WTC11 (cell line): ENCODE measurements around the gene ZNF593. TPM values are rescaled to one million over a fixed set of nuclear protein-coding genes. Genes with fewer than 3 reads are reported as not detected.
A peak's percentile ranks its signal among the peaks of the same experiment; 100 is the strongest.

Experiments
- ATAC-seq: fragments of 200-7000 bp; cut with Tn5 transposase; 2 replicates; pipeline ENCODE4 v1.10.0; 2021; ENCODE audit warnings: mild to moderate bottlenecking, moderate library complexity
- CTCF ChIA-PET: fragments of 300-600 bp; sonication (Branson Sonifier 250); formaldehyde crosslinking; loops from one replicate; lab custom pipeline; 2021; ENCODE audit warnings: antibody characterized with exemption; lab: Charles Lee
- POLR2A ChIA-PET: fragments of 350-600 bp; sonication (Branson Sonifier 250); formaldehyde crosslinking; loops from one replicate; lab custom pipeline; 2021; ENCODE audit warnings: antibody characterized with exemption; lab: Charles Lee
- DNase-seq: peaks from one replicate; pipeline ENCODE4 v3.0.0; 2021; ENCODE audit warnings: low spot score
- H3K27ac Mint-ChIP-seq: 2 replicates; pipeline ENCODE4 v1.8.0; 2021; ENCODE audit warnings: mixed read lengths
- H3K27me3 Mint-ChIP-seq: 2 replicates; pipeline ENCODE4 v1.8.0; 2021; ENCODE audit warnings: low read depth, mild to moderate bottlenecking, moderate library complexity, mixed read lengths
- H3K36me3 Mint-ChIP-seq: 2 replicates; pipeline ENCODE4 v1.8.0; 2021; ENCODE audit warnings: mixed read lengths
- H3K4me1 Mint-ChIP-seq: 2 replicates; pipeline ENCODE4 v1.8.0; 2022; ENCODE audit warnings: mixed read lengths
- H3K4me3 Mint-ChIP-seq: 2 replicates; pipeline ENCODE4 v1.8.0; 2021; ENCODE audit warnings: mild to moderate bottlenecking, moderate library complexity, mixed read lengths
- H3K9me3 Mint-ChIP-seq: 2 replicates; pipeline ENCODE4 v1.8.0; 2021; ENCODE audit warnings: mixed read lengths
- EMX1 ChIP-seq: fragments of 250-450 bp; sonication (Bioruptor Pico); IDR thresholded peaks from 2 replicates; pipeline ENCODE4 v1.8.0; 2021; ENCODE audit warnings: mild to moderate bottlenecking
- FOXP1 ChIP-seq: sonication (generic); formaldehyde crosslinking; IDR thresholded peaks from 2 replicates; pipeline ENCODE4 v1.8.0; 2022; ENCODE audit warnings: missing genetic modification reagents, mild to moderate bottlenecking, moderate library complexity, borderline replicate concordance
- GABPB1 ChIP-seq: sonication (generic); formaldehyde crosslinking; IDR thresholded peaks from 2 replicates; pipeline ENCODE4 v1.8.1; 2023; ENCODE audit warnings: mild to moderate bottlenecking, missing genetic modification reagents
- GRHL2 ChIP-seq: fragments of 250-450 bp; sonication (Bioruptor Pico); IDR thresholded peaks from 2 replicates; pipeline ENCODE4 v1.8.0; 2022; ENCODE audit warnings: mild to moderate bottlenecking, moderate library complexity; ENCODE audit not compliant: insufficient replicate concordance, severe bottlenecking
- KAT7 ChIP-seq: sonication (generic); formaldehyde crosslinking; IDR thresholded peaks from 2 replicates; pipeline ENCODE4 v1.8.1; 2023; ENCODE audit warnings: missing genetic modification reagents, mild to moderate bottlenecking, borderline replicate concordance
- NFATC4 ChIP-seq: fragments of 250-450 bp; sonication (Bioruptor Pico); IDR thresholded peaks from 2 replicates; pipeline ENCODE4 v1.9.0; 2021; ENCODE audit warnings: mild to moderate bottlenecking
- NFE2L1 ChIP-seq: sonication (generic); formaldehyde crosslinking; IDR thresholded peaks from 2 replicates; pipeline ENCODE4 v1.8.1; 2023; ENCODE audit warnings: missing genetic modification reagents
- NFYB ChIP-seq: sonication (generic); formaldehyde crosslinking; conservative IDR thresholded peaks from 2 replicates; pipeline ENCODE4 v1.8.0; 2022; ENCODE audit warnings: low read depth, missing genetic modification reagents
- RELA ChIP-seq: sonication (generic); formaldehyde crosslinking; IDR thresholded peaks from 2 replicates; pipeline ENCODE4 v1.8.1; 2022; ENCODE audit warnings: missing genetic modification reagents, mild to moderate bottlenecking, borderline replicate concordance
- ZNF219 ChIP-seq: sonication (generic); formaldehyde crosslinking; IDR thresholded peaks from 2 replicates; pipeline ENCODE4 v1.8.0; 2023; ENCODE audit warnings: missing genetic modification reagents, mild to moderate bottlenecking, borderline replicate concordance
- ZNF423 ChIP-seq: fragments of 250-450 bp; sonication (Bioruptor Pico); IDR thresholded peaks from 2 replicates; pipeline ENCODE4 v2.1.2; 2022; ENCODE audit warnings: mild to moderate bottlenecking, moderate library complexity
- total RNA-seq: library from RNA; stranded (reverse); gene quantifications from 3 replicates; pipeline ENCODE4 v1.2.3, GENCODE V29; 2021
- TF ChIP-seq, protein P1 (sequence below): sonication (generic); formaldehyde crosslinking; IDR thresholded peaks from 2 replicates; pipeline ENCODE4 v1.8.0; 2022; ENCODE audit warnings: mild to moderate bottlenecking, missing genetic modification reagents
- TF ChIP-seq, protein P2 (sequence below): sonication (generic); formaldehyde crosslinking; conservative IDR thresholded peaks from 2 replicates; pipeline ENCODE4 v1.8.1; 2022; ENCODE audit warnings: mild to moderate bottlenecking, missing genetic modification reagents
- TF ChIP-seq, protein P3 (sequence below): fragments of 200-600 bp; IDR thresholded peaks from 2 replicates; pipeline ENCODE4 v1.8.0; 2022; ENCODE audit warnings: antibody characterized with exemption
- TF ChIP-seq, protein P4 (sequence below): sonication (generic); formaldehyde crosslinking; IDR thresholded peaks from 2 replicates; pipeline ENCODE4 v1.8.1; 2023; ENCODE audit warnings: mild to moderate bottlenecking, missing genetic modification reagents, borderline replicate concordance
- TF ChIP-seq, protein P5 (sequence below): sonication (generic); formaldehyde crosslinking; IDR thresholded peaks from 2 replicates; pipeline ENCODE4 v1.8.1; 2022; ENCODE audit warnings: mild to moderate bottlenecking, moderate library complexity, missing genetic modification reagents
- TF ChIP-seq, protein P6 (sequence below): sonication (generic); formaldehyde crosslinking; IDR thresholded peaks from 2 replicates; pipeline ENCODE4 v1.8.0; 2022; ENCODE audit warnings: mild to moderate bottlenecking, missing genetic modification reagents
- TF ChIP-seq, protein P7 (sequence below): sonication (generic); formaldehyde crosslinking; IDR thresholded peaks from 2 replicates; pipeline ENCODE4 v1.8.1; 2023; ENCODE audit warnings: mild to moderate bottlenecking, missing genetic modification reagents
- TF ChIP-seq, protein P8 (sequence below): sonication (generic); formaldehyde crosslinking; IDR thresholded peaks from 2 replicates; pipeline ENCODE4 v1.8.0; 2023; ENCODE audit warnings: mild to moderate bottlenecking, missing genetic modification reagents

The ZNF593 gene
- total RNA-seq, 1 experiment from 2014 or later: 49.1 TPM

DNA sequence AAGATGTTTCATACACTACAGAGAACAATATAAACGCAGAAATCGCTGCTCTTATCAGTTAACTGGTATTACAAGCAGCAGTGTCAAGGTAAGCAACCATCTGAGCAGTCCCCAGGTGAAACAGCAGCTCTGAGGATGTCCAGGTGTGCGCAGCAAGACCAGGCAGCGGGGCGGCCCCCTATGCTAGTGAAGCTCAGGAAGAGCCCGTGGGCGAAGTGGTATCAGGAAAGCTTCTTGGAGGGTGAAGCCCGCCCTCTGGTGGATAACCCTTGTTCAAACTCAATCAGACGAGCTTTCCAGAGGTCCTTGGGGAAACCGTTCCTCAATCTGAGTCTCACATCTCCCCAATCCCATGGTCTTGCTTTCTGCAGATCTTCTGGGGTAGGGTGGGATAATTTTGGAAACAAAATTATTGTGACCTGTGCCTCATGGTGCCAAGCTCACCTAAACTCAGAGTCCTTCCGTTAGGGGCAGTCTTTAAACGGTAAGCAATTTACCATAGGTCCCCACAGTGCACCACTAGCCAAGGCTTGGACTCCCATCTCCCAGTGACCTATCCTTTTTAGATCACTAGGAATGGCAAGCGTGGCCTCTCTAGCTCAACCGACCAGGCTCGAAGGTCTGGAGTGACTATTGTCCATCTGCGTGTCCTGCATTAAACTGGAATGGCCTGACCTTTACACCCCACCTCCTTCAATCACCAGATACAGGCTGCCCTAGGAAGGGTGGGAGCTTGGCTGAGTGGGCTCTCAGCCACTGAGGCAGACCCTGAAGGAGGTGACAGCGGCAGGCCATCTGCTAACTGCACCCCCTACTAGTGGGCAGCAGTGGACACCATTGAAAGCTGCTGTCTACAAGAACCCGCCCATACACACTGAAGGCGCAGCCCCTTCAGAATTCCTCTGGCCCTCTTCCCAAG lies 24.4 kb upstream of the ZNF593 start:
- Mint-ChIP-seq H3K4me1 (no peaks in the 10 kb centered on the region), H3K27me3 (peaks cover 58% of the 10 kb centered on the region), H3K9me3 (no peaks in the 10 kb centered on the region), H3K36me3 (no peaks in the 10 kb centered on the region), H3K27ac (no peak overlapping the region), H3K4me3 (no peak overlapping the region)
- DNase-seq (peak; percentile 86), ATAC-seq (peak; percentile 97)
- ChIA-PET CTCF (interaction anchor here (0.6 to 4.9 kb wide), 60 partner anchors 10 to 272 kb away, joined by 3 to 136 read pairs (median 4); partner anchors contain the start of genes C1orf232, CATSPER4, CEP85 and CNKSR1), POLR2A (interaction anchor here (0.6 to 1.4 kb wide), 3 partner anchors 10 to 40 kb away, joined by 3 read pairs; no protein-coding TSS in a partner anchor)
- TF ChIP-seq FOXP1 (no peak), GRHL2 (no peak), ZNF423 (CRISPR knock-in tag) (peak; percentile 75), GABPB1 (CRISPR knock-in tag) (no peak), KAT7 (CRISPR knock-in tag) (no peak), ZNF219 (CRISPR knock-in tag) (no peak)
- TF ChIP-seq, protein P1, sequence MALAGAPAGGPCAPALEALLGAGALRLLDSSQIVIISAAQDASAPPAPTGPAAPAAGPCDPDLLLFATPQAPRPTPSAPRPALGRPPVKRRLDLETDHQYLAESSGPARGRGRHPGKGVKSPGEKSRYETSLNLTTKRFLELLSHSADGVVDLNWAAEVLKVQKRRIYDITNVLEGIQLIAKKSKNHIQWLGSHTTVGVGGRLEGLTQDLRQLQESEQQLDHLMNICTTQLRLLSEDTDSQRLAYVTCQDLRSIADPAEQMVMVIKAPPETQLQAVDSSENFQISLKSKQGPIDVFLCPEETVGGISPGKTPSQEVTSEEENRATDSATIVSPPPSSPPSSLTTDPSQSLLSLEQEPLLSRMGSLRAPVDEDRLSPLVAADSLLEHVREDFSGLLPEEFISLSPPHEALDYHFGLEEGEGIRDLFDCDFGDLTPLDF (CRISPR knock-in tag): no peak
- TF ChIP-seq, protein P2, sequence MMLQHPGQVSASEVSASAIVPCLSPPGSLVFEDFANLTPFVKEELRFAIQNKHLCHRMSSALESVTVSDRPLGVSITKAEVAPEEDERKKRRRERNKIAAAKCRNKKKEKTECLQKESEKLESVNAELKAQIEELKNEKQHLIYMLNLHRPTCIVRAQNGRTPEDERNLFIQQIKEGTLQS (CRISPR knock-in tag): no peak
- TF ChIP-seq, protein P3, sequence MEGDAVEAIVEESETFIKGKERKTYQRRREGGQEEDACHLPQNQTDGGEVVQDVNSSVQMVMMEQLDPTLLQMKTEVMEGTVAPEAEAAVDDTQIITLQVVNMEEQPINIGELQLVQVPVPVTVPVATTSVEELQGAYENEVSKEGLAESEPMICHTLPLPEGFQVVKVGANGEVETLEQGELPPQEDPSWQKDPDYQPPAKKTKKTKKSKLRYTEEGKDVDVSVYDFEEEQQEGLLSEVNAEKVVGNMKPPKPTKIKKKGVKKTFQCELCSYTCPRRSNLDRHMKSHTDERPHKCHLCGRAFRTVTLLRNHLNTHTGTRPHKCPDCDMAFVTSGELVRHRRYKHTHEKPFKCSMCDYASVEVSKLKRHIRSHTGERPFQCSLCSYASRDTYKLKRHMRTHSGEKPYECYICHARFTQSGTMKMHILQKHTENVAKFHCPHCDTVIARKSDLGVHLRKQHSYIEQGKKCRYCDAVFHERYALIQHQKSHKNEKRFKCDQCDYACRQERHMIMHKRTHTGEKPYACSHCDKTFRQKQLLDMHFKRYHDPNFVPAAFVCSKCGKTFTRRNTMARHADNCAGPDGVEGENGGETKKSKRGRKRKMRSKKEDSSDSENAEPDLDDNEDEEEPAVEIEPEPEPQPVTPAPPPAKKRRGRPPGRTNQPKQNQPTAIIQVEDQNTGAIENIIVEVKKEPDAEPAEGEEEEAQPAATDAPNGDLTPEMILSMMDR: peak; percentile 58
- TF ChIP-seq, protein P4, sequence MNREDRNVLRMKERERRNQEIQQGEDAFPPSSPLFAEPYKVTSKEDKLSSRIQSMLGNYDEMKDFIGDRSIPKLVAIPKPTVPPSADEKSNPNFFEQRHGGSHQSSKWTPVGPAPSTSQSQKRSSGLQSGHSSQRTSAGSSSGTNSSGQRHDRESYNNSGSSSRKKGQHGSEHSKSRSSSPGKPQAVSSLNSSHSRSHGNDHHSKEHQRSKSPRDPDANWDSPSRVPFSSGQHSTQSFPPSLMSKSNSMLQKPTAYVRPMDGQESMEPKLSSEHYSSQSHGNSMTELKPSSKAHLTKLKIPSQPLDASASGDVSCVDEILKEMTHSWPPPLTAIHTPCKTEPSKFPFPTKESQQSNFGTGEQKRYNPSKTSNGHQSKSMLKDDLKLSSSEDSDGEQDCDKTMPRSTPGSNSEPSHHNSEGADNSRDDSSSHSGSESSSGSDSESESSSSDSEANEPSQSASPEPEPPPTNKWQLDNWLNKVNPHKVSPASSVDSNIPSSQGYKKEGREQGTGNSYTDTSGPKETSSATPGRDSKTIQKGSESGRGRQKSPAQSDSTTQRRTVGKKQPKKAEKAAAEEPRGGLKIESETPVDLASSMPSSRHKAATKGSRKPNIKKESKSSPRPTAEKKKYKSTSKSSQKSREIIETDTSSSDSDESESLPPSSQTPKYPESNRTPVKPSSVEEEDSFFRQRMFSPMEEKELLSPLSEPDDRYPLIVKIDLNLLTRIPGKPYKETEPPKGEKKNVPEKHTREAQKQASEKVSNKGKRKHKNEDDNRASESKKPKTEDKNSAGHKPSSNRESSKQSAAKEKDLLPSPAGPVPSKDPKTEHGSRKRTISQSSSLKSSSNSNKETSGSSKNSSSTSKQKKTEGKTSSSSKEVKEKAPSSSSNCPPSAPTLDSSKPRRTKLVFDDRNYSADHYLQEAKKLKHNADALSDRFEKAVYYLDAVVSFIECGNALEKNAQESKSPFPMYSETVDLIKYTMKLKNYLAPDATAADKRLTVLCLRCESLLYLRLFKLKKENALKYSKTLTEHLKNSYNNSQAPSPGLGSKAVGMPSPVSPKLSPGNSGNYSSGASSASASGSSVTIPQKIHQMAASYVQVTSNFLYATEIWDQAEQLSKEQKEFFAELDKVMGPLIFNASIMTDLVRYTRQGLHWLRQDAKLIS (CRISPR knock-in tag): no peak

DNA sequence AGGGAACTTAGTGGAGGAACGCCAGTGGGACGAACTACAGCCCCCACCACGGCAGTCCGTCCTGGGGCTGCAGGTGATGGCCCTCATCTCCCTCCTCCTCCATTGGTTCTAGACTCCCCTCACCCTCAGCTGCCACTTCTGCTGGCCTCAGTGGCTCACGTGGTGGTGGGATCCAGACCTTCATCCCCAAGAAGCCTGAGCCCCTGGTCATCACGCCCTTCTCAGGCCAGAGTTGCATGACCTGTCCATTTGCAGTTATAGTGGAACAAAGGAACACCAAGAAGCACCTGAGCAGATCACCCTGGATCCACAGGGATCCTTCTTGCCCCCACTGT lies 23.8 kb upstream of the ZNF593 start:
- DNase-seq: no peak
- CTCF ChIA-PET: interaction anchor here (1.2 to 4.9 kb wide), 13 partner anchors 10 to 182 kb away, joined by 4 to 136 read pairs (median 26); partner anchors contain the start of genes C1orf232, PDIK1L, SLC30A2 and ZNF593
- TF ChIP-seq, protein P5, sequence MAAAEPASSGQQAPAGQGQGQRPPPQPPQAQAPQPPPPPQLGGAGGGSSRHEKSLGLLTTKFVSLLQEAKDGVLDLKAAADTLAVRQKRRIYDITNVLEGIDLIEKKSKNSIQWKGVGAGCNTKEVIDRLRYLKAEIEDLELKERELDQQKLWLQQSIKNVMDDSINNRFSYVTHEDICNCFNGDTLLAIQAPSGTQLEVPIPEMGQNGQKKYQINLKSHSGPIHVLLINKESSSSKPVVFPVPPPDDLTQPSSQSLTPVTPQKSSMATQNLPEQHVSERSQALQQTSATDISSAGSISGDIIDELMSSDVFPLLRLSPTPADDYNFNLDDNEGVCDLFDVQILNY (CRISPR knock-in tag): no peak
- TF ChIP-seq NFE2L1 (CRISPR knock-in tag): no peak
- TF ChIP-seq EMX1 (CRISPR knock-in tag): no peak
- no peak for TF ChIP-seq RELA (CRISPR knock-in tag)
- TF ChIP-seq, protein P6, sequence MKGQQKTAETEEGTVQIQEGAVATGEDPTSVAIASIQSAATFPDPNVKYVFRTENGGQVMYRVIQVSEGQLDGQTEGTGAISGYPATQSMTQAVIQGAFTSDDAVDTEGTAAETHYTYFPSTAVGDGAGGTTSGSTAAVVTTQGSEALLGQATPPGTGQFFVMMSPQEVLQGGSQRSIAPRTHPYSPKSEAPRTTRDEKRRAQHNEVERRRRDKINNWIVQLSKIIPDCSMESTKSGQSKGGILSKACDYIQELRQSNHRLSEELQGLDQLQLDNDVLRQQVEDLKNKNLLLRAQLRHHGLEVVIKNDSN (CRISPR knock-in tag): no peak
- TF ChIP-seq, protein P7, sequence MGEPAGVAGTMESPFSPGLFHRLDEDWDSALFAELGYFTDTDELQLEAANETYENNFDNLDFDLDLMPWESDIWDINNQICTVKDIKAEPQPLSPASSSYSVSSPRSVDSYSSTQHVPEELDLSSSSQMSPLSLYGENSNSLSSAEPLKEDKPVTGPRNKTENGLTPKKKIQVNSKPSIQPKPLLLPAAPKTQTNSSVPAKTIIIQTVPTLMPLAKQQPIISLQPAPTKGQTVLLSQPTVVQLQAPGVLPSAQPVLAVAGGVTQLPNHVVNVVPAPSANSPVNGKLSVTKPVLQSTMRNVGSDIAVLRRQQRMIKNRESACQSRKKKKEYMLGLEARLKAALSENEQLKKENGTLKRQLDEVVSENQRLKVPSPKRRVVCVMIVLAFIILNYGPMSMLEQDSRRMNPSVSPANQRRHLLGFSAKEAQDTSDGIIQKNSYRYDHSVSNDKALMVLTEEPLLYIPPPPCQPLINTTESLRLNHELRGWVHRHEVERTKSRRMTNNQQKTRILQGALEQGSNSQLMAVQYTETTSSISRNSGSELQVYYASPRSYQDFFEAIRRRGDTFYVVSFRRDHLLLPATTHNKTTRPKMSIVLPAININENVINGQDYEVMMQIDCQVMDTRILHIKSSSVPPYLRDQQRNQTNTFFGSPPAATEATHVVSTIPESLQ (CRISPR knock-in tag): no peak
- TF ChIP-seq NFYB (CRISPR knock-in tag): no peak
- no peak for TF ChIP-seq ZNF219 (CRISPR knock-in tag)
- TF ChIP-seq, protein P8, sequence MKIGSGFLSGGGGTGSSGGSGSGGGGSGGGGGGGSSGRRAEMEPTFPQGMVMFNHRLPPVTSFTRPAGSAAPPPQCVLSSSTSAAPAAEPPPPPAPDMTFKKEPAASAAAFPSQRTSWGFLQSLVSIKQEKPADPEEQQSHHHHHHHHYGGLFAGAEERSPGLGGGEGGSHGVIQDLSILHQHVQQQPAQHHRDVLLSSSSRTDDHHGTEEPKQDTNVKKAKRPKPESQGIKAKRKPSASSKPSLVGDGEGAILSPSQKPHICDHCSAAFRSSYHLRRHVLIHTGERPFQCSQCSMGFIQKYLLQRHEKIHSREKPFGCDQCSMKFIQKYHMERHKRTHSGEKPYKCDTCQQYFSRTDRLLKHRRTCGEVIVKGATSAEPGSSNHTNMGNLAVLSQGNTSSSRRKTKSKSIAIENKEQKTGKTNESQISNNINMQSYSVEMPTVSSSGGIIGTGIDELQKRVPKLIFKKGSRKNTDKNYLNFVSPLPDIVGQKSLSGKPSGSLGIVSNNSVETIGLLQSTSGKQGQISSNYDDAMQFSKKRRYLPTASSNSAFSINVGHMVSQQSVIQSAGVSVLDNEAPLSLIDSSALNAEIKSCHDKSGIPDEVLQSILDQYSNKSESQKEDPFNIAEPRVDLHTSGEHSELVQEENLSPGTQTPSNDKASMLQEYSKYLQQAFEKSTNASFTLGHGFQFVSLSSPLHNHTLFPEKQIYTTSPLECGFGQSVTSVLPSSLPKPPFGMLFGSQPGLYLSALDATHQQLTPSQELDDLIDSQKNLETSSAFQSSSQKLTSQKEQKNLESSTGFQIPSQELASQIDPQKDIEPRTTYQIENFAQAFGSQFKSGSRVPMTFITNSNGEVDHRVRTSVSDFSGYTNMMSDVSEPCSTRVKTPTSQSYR (CRISPR knock-in tag): no peak
- no peak for TF ChIP-seq NFATC4 (CRISPR knock-in tag)

More for the DNA sequence above, 23.8 kb upstream of the ZNF593 start:
- Mint-ChIP-seq H3K9me3 (no peaks in the 10 kb centered on the region), H3K36me3 (no peaks in the 10 kb centered on the region), H3K4me1 (no peaks in the 10 kb centered on the region), H3K27me3 (peaks cover 64% of the 10 kb centered on the region), H3K4me3 (no peak overlapping the region), H3K27ac (no peak overlapping the region)
- ATAC-seq: no peak
- POLR2A ChIA-PET: interaction anchor here (1.4 kb wide), 1 partner anchor 9 kb away, joined by 3 read pairs; no protein-coding TSS in a partner anchor
